Activated CD4-positive, alpha-beta T cell treated with anti-CD3 and anti-CD28 coated beads, Interleukin-2, Interleukin-4, amounts not matched to agents 100 ng/mL and 50 ng/mL, durations not matched to agents 16 hours and 8 hours (primary cell): ENCODE measurements around the gene EIF3F.
"Not testable (repeated sequence)": the region's sequence is repeated elsewhere in the genome, so short reads cannot be mapped to it uniquely, and the experiment has no call there.

ENCODE experiments used
- DNase-seq: peaks from one replicate; pipeline ENCODE4 v3.0.0-alpha.2; 2020; ENCODE audit warnings: low spot score

Gene EIF3F

DNA sequence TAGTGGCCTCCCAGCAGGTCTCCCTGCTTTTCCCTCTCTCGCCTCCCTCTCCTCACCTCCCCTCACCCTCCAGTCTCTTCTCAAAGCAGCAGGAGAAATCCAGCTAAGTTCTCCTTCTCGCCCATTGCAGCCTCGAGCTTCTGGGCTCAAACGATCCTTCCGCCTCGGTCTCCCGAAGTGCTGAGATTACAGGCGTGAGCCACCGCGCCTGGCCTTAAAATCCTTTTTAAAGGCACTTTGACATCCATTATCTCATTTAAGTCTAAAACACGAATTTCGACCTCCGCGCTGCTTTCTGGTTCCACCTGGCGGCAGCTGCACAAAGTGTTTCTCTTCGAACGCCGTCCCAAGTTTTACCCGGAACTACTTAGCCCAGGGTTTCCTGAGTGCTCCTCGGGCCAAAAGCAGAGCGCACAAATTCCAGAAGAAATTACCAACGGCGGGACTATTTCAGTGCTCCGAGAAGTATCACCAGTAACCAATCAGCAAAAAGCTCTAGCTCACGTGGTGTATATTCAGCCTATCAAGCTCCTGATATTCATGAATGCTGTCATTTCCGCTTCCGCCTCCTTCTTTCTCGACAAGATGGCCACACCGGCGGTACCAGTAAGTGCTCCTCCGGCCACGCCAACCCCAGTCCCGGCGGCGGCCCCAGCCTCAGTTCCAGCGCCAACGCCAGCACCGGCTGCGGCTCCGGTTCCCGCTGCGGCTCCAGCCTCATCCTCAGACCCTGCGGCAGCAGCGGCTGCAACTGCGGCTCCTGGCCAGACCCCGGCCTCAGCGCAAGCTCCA, at the start of gene EIF3F:
Gene EIF3F (plus strand): TSS at position 570 of the 792 bp plus-strand sequence. CDS start 16 bp downstream, at position 586.
- DNase-seq = peak; percentile 97

GRCh38 chr11:7941146-7941545, 46.0 kb upstream of the EIF3F start:
- no peak for DNase-seq

GRCh38 chr11:7941608-7942007, 45.5 kb upstream of the EIF3F start, which contains the start of gene OR10A3:
Gene OR10A3 (minus strand): TSS chr11:7941708. CDS start chr11:7939520, 2,188 bp downstream.
- DNase-seq = no peak

DNA sequence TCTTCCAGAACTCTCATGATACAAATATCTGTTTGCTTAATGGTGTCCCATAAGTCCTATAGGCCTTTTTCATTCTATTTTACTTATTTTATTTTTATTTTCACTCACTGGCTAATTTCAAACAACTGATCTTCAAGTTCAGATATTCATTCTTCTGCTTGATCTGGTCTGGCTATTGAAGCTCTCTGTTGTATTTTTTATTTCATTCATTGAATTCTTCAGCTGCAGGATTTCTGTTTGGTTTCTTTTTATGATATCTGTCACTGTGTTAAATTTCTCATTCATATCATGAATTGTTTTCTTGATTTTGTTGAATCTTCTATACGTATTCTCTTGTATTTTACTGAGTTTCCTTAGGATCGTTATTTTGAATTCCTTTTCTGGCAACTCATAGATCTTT, 43.0 kb upstream of the EIF3F start:
- DNase-seq = no peak

- DNase-seq = no peak
These were observed 37.2 kb upstream of the EIF3F start for GRCh38 chr11:7949934-7950333.

- no peak for DNase-seq
These were observed 31.9 kb upstream of the EIF3F start for GRCh38 chr11:7955191-7955590.

GRCh38 chr11:7964261-7964660, 22.9 kb upstream of the EIF3F start:
- no peak for DNase-seq

GRCh38 chr11:7964873-7965272, 22.3 kb upstream of the EIF3F start:
- DNase-seq = no peak

- no peak for DNase-seq
These were observed 21.8 kb upstream of the EIF3F start, which contains the start of gene NLRP10 for GRCh38 chr11:7965386-7965785. Gene NLRP10 (minus strand): TSS chr11:7965447. CDS start chr11:7963495, 1,952 bp downstream.

- DNase-seq = no peak
These were observed 20.0 kb upstream of the EIF3F start for GRCh38 chr11:7967097-7967496.

- DNase-seq = no peak
These were observed 19.3 kb upstream of the EIF3F start for GRCh38 chr11:7967826-7968225.

GRCh38 chr11:7968686-7969085, 18.5 kb upstream of the EIF3F start:
- DNase-seq = no peak

DNA sequence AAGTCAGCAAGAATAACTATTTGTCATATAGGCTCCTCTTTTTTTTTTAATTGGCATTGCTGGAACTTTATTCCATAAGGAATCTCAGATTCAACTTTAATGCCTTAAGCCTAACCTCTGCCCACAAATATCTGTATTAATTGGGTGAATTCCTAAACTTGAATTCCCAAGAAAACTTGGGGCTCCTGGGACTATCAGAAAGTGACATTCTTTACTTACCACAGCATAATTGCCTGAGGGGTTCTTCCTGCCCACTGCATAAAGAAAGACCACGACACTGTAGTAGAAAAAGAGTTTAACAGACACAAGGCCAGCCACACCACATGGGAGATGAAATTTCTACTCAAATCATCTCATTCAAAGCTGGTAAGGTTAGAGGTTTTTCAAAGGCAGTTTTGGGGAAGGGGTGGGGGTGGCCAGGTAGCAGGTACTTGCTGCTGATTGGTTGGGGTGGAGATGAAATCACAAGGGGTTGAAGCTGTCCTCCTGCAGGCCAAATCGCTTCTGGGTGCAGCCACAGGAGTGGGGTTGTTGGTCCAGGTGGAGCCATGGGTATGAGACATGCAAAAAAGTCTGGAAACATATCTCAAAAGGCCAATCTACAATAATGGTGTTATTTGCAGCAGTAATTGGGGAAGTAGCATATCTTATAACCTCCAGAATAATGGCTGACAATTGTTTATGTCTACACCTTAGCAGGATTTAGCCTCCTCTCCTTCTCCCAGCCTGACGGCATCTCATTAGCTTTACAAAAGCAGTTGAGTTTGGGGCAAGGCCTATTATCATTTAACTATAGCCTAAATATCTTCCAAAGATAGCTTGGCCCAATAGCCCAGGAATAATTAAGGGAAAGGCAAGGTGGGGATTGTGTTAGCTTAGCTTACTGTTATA, 17.1 kb upstream of the EIF3F start:
- no peak for DNase-seq

DNA sequence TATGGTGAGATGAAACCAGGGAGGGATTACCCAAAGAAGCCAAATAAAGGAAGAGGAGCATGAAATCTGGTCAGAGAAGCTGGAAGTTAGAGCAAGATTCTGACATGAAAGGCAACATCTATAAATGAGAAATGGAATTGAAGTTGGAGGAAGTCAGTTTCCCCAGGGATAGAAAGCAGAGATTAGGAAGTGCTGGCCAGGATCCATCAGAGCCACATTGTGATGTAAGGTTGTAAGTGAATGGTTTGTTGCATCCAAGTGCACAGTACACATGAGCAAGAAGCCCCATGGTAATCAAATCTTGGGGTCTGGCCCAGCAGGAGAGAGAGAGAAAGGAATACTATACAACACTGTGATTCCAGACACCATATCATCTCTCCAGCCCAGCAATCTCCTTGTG, 15.3 kb upstream of the EIF3F start:
- no peak for DNase-seq

DNA sequence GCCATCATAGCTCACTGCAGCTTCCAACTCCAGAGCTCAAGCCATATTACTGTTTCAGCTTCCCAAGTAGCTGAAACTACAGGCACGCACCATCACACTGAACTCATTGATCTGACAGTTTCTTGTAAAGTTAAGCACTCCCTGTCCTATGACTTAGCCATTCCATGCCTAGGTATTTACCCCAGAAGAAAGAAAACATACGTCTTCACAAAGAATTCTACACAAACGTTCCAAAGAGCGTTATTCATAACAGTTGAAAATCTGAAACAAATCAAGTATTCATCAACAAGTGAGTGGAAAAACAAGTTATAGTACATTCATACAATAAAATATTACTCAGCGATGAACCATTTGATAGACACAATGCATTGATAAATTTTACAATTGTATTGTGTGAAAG, 14.1 kb upstream of the EIF3F start:
- no peak for DNase-seq

GRCh38 chr11:7974668-7975067, 12.5 kb upstream of the EIF3F start:
- DNase-seq = no peak

DNA sequence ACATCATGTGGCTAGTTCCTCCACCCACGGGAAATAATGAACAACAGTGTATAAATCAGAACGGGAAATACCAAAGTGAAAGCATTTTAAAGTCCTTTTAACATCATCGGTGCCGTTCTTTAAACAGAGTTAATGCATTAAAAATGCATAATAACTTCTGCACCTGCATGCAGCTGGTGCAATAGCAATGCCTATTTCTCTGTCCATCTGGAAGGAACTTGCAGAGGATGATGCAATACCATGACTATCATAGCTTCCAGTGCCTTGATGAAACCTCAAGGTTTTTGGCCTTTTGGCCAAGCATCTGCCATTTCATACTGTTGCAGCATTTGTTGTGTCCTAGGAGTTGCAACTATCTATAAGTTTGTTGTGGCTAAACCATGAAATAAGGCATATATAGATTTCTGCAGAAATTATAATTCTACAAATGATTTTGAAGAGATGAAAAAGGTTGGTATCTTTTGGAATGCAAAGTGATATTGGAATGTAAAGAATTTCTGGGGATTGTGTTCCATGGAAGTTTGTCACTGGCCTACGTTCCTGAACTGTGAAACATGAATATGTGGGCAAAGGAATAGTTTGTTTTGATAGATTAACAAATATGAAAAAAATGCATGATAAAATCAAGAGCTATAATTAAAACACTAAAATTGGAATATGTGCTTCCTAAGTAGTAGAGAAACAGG, 9.8 kb upstream of the EIF3F start:
- DNase-seq = no peak

- no peak for DNase-seq
These were observed 5.4 kb upstream of the EIF3F start for GRCh38 chr11:7981619-7982157.

DNA sequence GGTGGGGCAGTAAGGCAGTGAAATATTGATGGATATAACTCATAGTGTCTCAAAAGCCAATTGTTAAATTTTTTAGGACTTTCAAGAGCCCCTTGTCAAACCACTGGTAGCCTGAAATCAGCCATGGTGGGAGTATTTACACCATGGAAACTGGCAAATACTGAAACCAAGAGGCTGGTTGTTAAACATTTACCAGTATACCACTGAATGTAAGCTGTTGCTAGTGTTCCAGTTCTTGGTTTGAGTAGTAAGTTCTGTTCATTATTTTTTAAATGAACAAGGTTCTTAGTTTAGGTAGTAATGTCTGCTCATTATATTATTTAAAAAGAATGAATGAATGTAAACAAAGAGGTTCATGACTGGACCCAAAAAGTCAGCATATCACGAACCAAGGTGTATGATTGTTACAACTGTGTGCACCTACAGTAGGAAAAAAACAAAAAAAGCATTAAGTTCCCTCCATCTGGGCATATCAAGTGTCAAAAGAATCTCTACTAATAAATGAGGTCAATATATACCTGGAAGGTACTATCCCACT, 4.5 kb upstream of the EIF3F start:
- no peak for DNase-seq

GRCh38 chr11:7983832-7984590, 3.1 kb upstream of the EIF3F start:
- no peak for DNase-seq

DNA sequence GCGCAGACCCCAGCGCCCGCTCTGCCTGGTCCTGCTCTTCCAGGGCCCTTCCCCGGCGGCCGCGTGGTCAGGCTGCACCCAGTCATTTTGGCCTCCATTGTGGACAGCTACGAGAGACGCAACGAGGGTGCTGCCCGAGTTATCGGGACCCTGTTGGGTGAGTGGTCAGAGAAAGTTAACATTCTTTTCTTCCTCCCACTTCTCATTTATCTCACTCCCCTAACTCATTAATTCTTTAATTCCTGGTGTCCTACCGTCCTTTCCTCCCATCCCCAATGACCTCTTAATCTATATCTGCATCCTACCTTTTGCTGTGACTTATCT, 385 bp downstream of the EIF3F start:
- DNase-seq = not testable (repeated sequence)
